Measurements from ENCODE around the gene LGALS1.

Gene LGALS1

GRCh38 chr22:37660709-37661045, 14.8 kb upstream of the LGALS1 start:
- H3K9me3 ChIP-seq (ENCODE audit: control insufficient read depth in 1 of 2, low read length in 2 of 2): no peaks in the 10 kb centered on the region
- peak overlapping the region; percentile 77 to 98 for H3K9ac ChIP-seq (ENCODE audit: low read depth in 1 of 2, low read length in 2 of 2)
- H3K27me3 ChIP-seq (ENCODE audit: control insufficient read depth in 1 of 2, insufficient read depth in 2 of 2, low read length in 2 of 2): no peaks in the 10 kb centered on the region
- H3K27ac ChIP-seq (ENCODE audit: low read depth, low read length): peak overlapping the region; percentile 72
- H3K4me1 ChIP-seq (ENCODE audit: control insufficient read depth in 1 of 2, insufficient read depth in 2 of 2, low read length in 2 of 2): peaks cover 39 to 43% of the 10 kb centered on the region in 2 donors
- H3K4me3 ChIP-seq (ENCODE audit: low read depth in 1 of 2, low read length in 2 of 2): peak overlapping the region; percentile 72 to 90
- H3K36me3 ChIP-seq (ENCODE audit: control insufficient read depth in 1 of 2, insufficient read depth in 2 of 2, low read length in 2 of 2): peaks cover 3 to 11% of the 10 kb centered on the region in 2 donors

- Histone ChIP-seq H3K9me3 (ENCODE audit: control insufficient read depth in 1 of 2, low read length in 2 of 2) (no peaks in the 10 kb centered on the region), H3K4me1 (ENCODE audit: control insufficient read depth in 1 of 2, insufficient read depth in 2 of 2, low read length in 2 of 2) (peaks cover 39 to 41% of the 10 kb centered on the region in 2 donors), H3K4me3 (ENCODE audit: low read depth in 1 of 2, low read length in 2 of 2) (peak overlapping the region; percentile 72 to 90), H3K9ac (ENCODE audit: low read depth in 1 of 2, low read length in 2 of 2) (peak overlapping the region; percentile 77 to 98), H3K36me3 (ENCODE audit: control insufficient read depth in 1 of 2, insufficient read depth in 2 of 2, low read length in 2 of 2) (peaks cover 8 to 18% of the 10 kb centered on the region in 2 donors), H3K27ac (ENCODE audit: low read depth, low read length) (peak overlapping the region; percentile 72), H3K27me3 (ENCODE audit: control insufficient read depth in 1 of 2, insufficient read depth in 2 of 2, low read length in 2 of 2) (no peaks in the 10 kb centered on the region)
Measured at GRCh38 chr22:37661160-37661924, 14.1 kb upstream of the LGALS1 start.

GRCh38 chr22:37662039-37662438, 13.4 kb upstream of the LGALS1 start:
- H3K4me1 ChIP-seq (ENCODE audit: control insufficient read depth in 1 of 2, insufficient read depth in 2 of 2, low read length in 2 of 2): peaks cover 39 to 41% of the 10 kb centered on the region in 2 donors
- peaks cover 14 to 25% of the 10 kb centered on the region in 2 donors for H3K36me3 ChIP-seq (ENCODE audit: control insufficient read depth in 1 of 2, insufficient read depth in 2 of 2, low read length in 2 of 2)
- H3K9me3 ChIP-seq (ENCODE audit: control insufficient read depth in 1 of 2, low read length in 2 of 2): no peaks in the 10 kb centered on the region
- no peak overlapping the region for H3K27ac ChIP-seq (ENCODE audit: low read depth, low read length)
- H3K4me3 ChIP-seq (ENCODE audit: low read depth in 1 of 2, low read length in 2 of 2): no peak overlapping the region
- H3K9ac ChIP-seq (ENCODE audit: low read depth in 1 of 2, low read length in 2 of 2): no peak overlapping the region
- H3K27me3 ChIP-seq (ENCODE audit: control insufficient read depth in 1 of 2, insufficient read depth in 2 of 2, low read length in 2 of 2): no peaks in the 10 kb centered on the region

GRCh38 chr22:37663521-37664140, 11.8 kb upstream of the LGALS1 start:
- Histone ChIP-seq H3K27ac (ENCODE audit: low read depth, low read length) (no peak overlapping the region), H3K4me1 (ENCODE audit: control insufficient read depth in 1 of 2, insufficient read depth in 2 of 2, low read length in 2 of 2) (peaks cover 31 to 34% of the 10 kb centered on the region in 2 donors), H3K27me3 (ENCODE audit: control insufficient read depth in 1 of 2, insufficient read depth in 2 of 2, low read length in 2 of 2) (no peaks in the 10 kb centered on the region), H3K9ac (ENCODE audit: low read depth in 1 of 2, low read length in 2 of 2) (no peak overlapping the region), H3K36me3 (ENCODE audit: control insufficient read depth in 1 of 2, insufficient read depth in 2 of 2, low read length in 2 of 2) (peaks cover 14 to 30% of the 10 kb centered on the region in 2 donors), H3K4me3 (ENCODE audit: low read depth in 1 of 2, low read length in 2 of 2) (no peak overlapping the region), H3K9me3 (ENCODE audit: control insufficient read depth in 1 of 2, low read length in 2 of 2) (no peaks in the 10 kb centered on the region)

- no peaks in the 10 kb centered on the region for H3K9me3 ChIP-seq (ENCODE audit: control insufficient read depth in 1 of 2, low read length in 2 of 2)
- H3K9ac ChIP-seq (ENCODE audit: low read depth in 1 of 2, low read length in 2 of 2): no peak overlapping the region
- H3K4me1 ChIP-seq (ENCODE audit: control insufficient read depth in 1 of 2, insufficient read depth in 2 of 2, low read length in 2 of 2): peaks cover 26 to 34% of the 10 kb centered on the region in 2 donors
- H3K36me3 ChIP-seq (ENCODE audit: control insufficient read depth in 1 of 2, insufficient read depth in 2 of 2, low read length in 2 of 2): peaks cover 14 to 30% of the 10 kb centered on the region in 2 donors
- no peak overlapping the region for H3K27ac ChIP-seq (ENCODE audit: low read depth, low read length)
- no peak overlapping the region for H3K4me3 ChIP-seq (ENCODE audit: low read depth in 1 of 2, low read length in 2 of 2)
- H3K27me3 ChIP-seq (ENCODE audit: control insufficient read depth in 1 of 2, insufficient read depth in 2 of 2, low read length in 2 of 2): no peaks in the 10 kb centered on the region
Measured at GRCh38 chr22:37664249-37665101, 11.0 kb upstream of the LGALS1 start.

- no peak overlapping the region for H3K27ac ChIP-seq (ENCODE audit: low read depth, low read length)
- H3K9ac ChIP-seq (ENCODE audit: low read depth in 1 of 2, low read length in 2 of 2): no peak overlapping the region
- no peak overlapping the region for H3K4me3 ChIP-seq (ENCODE audit: low read depth in 1 of 2, low read length in 2 of 2)
Measured at GRCh38 chr22:37665487-37665886, 9.9 kb upstream of the LGALS1 start.

GRCh38 chr22:37669586-37669985, 5.8 kb upstream of the LGALS1 start:
- peaks cover 14 to 27% of the 10 kb centered on the region in 2 donors for H3K36me3 ChIP-seq (ENCODE audit: control insufficient read depth in 1 of 2, insufficient read depth in 2 of 2, low read length in 2 of 2)
- H3K27ac ChIP-seq (ENCODE audit: low read depth, low read length): no peak overlapping the region
- H3K4me3 ChIP-seq (ENCODE audit: low read depth in 1 of 2, low read length in 2 of 2): no peak overlapping the region
- H3K27me3 ChIP-seq (ENCODE audit: control insufficient read depth in 1 of 2, insufficient read depth in 2 of 2, low read length in 2 of 2): no peaks in the 10 kb centered on the region
- H3K9ac ChIP-seq (ENCODE audit: low read depth in 1 of 2, low read length in 2 of 2): no peak overlapping the region
- H3K9me3 ChIP-seq (ENCODE audit: control insufficient read depth in 1 of 2, low read length in 2 of 2): no peaks in the 10 kb centered on the region
- peaks cover 14 to 17% of the 10 kb centered on the region in 2 donors for H3K4me1 ChIP-seq (ENCODE audit: control insufficient read depth in 1 of 2, insufficient read depth in 2 of 2, low read length in 2 of 2)

More at GRCh38 chr22:37665487-37665886, 9.9 kb upstream of the LGALS1 start:
- H3K9me3 ChIP-seq (ENCODE audit: control insufficient read depth in 1 of 2, low read length in 2 of 2): no peaks in the 10 kb centered on the region
- H3K4me1 ChIP-seq (ENCODE audit: control insufficient read depth in 1 of 2, insufficient read depth in 2 of 2, low read length in 2 of 2): peaks cover 16 to 24% of the 10 kb centered on the region in 2 donors
- no peaks in the 10 kb centered on the region for H3K27me3 ChIP-seq (ENCODE audit: control insufficient read depth in 1 of 2, insufficient read depth in 2 of 2, low read length in 2 of 2)
- peaks cover 14 to 30% of the 10 kb centered on the region in 2 donors for H3K36me3 ChIP-seq (ENCODE audit: control insufficient read depth in 1 of 2, insufficient read depth in 2 of 2, low read length in 2 of 2)

- Histone ChIP-seq H3K9me3 (ENCODE audit: control insufficient read depth in 1 of 2, low read length in 2 of 2) (no peaks in the 10 kb centered on the region), H3K36me3 (ENCODE audit: control insufficient read depth in 1 of 2, insufficient read depth in 2 of 2, low read length in 2 of 2) (peaks cover 0 to 1% of the 10 kb centered on the region in 2 donors), H3K27me3 (ENCODE audit: control insufficient read depth in 1 of 2, insufficient read depth in 2 of 2, low read length in 2 of 2) (no peaks in the 10 kb centered on the region), H3K4me3 (ENCODE audit: low read depth in 1 of 2, low read length in 2 of 2) (no peak overlapping the region), H3K4me1 (ENCODE audit: control insufficient read depth in 1 of 2, insufficient read depth in 2 of 2, low read length in 2 of 2) (peaks cover 22 to 31% of the 10 kb centered on the region in 2 donors), H3K9ac (ENCODE audit: low read depth in 1 of 2, low read length in 2 of 2) (no peak overlapping the region), H3K27ac (ENCODE audit: low read depth, low read length) (no peak overlapping the region)
Measured at GRCh38 chr22:37672206-37672919, 3.1 kb upstream of the LGALS1 start.

GRCh38 chr22:37672920-37673455, 2.4 kb upstream of the LGALS1 start:
- Histone ChIP-seq H3K4me1 (ENCODE audit: control insufficient read depth in 1 of 2, insufficient read depth in 2 of 2, low read length in 2 of 2) (peaks cover 23 to 34% of the 10 kb centered on the region in 2 donors), H3K9ac (ENCODE audit: low read depth in 1 of 2, low read length in 2 of 2) (no peak overlapping the region)

More at GRCh38 chr22:37672920-37673455, 2.4 kb upstream of the LGALS1 start:
- H3K27ac ChIP-seq (ENCODE audit: low read depth, low read length): no peak overlapping the region
- H3K9me3 ChIP-seq (ENCODE audit: control insufficient read depth in 1 of 2, low read length in 2 of 2): no peaks in the 10 kb centered on the region
- H3K36me3 ChIP-seq (ENCODE audit: control insufficient read depth in 1 of 2, insufficient read depth in 2 of 2, low read length in 2 of 2): no peaks in the 10 kb centered on the region
- H3K4me3 ChIP-seq (ENCODE audit: low read depth in 1 of 2, low read length in 2 of 2): no peak overlapping the region
- H3K27me3 ChIP-seq (ENCODE audit: control insufficient read depth in 1 of 2, insufficient read depth in 2 of 2, low read length in 2 of 2): no peaks in the 10 kb centered on the region

All from duodenal mucosa (tissue), 2 donors.